AG04449 (cell line): ENCODE results near the gene UNC5C.

ENCODE experiments used
- CTCF ChIA-PET: fragments of 350-600 bp; formaldehyde crosslinking; extraction: SDS; loops from one replicate; lab custom pipeline; 2021; ENCODE audit warnings: antibody characterized with exemption; lab: Yijun Ruan, JAX
- POLR2A ChIA-PET: fragments of 400-600, 350-600 bp; formaldehyde crosslinking; extraction: SDS; loops from one replicate; lab custom pipeline; 2020; ENCODE audit warnings: antibody characterized with exemption, inconsistent platforms; lab: Yijun Ruan, JAX
- DNase-seq: peaks from one replicate; pipeline ENCODE4 v3.0.0-alpha.2; 2010; ENCODE audit warnings: low read depth, low spot score
- H3K4me3 ChIP-seq: 2 replicates; pipeline ENCODE4 v1.5.1; 2011; ENCODE audit warnings: low read depth, mild to moderate bottlenecking, control low read depth, low read length
- CTCF ChIP-seq: IDR thresholded peaks from one replicate; pipeline ENCODE4 v1.5.1; 2011; ENCODE audit warnings: mild to moderate bottlenecking, moderate library complexity, low read length, control low read depth, inconsistent platforms; ENCODE audit not compliant: insufficient read depth; ENCODE audit errors: missing control alignments

The UNC5C gene

GRCh38 chr4:95124906-95125504 lies 423.8 kb downstream of the UNC5C start:
- ChIA-PET CTCF (interaction anchor here (0.6 to 3.6 kb wide), 29 partner anchors 8 to 792 kb away, joined by 3 to 64 read pairs (median 4); no protein-coding TSS in a partner anchor), POLR2A (interaction anchor here (0.7 kb wide), 1 partner anchor 490 kb away, joined by 3 read pairs; no protein-coding TSS in a partner anchor)
- no peak for DNase-seq
- peak; percentile 57 for TF ChIP-seq CTCF
- no peak overlapping the region for H3K4me3 ChIP-seq

- no peak for DNase-seq
- ChIA-PET POLR2A (no interaction called here), CTCF (no interaction called here)
- no peak for TF ChIP-seq CTCF
- H3K4me3 ChIP-seq = no peak overlapping the region
Measured at GRCh38 chr4:95122001-95122400, 426.8 kb downstream of the UNC5C start.

DNA sequence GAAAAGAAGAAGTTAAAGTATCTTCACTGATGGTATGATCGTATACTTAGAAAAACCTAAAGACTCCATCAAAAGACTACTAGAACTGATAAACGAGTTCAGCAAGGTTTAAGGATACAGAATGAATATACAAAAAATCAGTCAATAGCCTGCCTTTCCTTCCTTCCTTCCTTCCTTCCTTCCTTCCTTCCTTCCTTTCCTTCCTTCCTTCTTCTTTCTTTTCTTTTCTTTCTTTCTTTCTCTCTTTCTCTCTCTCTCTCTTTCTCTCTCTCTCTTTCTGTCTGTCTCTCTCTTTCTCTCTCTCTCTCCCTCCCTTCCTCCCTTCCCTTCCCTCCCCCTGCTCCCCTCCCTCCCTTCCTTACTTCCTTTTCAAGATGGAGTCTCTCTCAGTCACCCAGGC lies 428.3 kb downstream of the UNC5C start:
- ChIA-PET CTCF (interaction anchor here (1.2 kb wide), 1 partner anchor 816 kb away, joined by 3 read pairs; no protein-coding TSS in a partner anchor), POLR2A (no interaction called here)
- H3K4me3 ChIP-seq = no peak overlapping the region
- TF ChIP-seq CTCF = no peak
- DNase-seq = no peak

DNA sequence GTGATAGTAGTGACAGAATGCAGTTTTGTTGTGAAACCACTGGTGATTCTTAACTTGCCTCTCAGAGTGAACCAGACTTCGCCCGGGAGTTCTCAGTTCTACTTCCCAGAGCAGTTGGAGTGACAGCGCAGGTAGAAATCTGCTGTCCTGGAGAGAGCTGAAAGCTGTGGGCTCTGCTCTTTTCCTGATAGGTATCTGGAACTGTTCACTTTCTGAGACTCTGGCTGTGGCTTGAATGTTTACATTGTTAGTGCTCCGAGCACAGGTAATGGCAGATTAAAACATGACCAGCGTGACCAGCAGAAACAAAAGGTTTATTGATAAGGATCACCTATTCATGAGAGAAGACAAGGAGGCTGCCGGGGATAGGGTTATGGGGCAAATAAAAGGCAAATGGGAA lies 430.3 kb downstream of the UNC5C start:
- no peak for DNase-seq
- CTCF ChIA-PET = interaction anchor here (1.4 kb wide), 1 partner anchor 11 kb away, joined by 3 read pairs; no protein-coding TSS in a partner anchor
- POLR2A ChIA-PET = no interaction called here
- H3K4me3 ChIP-seq = no peak overlapping the region
- TF ChIP-seq CTCF = no peak

GRCh38 chr4:95114521-95114920 lies 434.3 kb downstream of the UNC5C start:
- TF ChIP-seq CTCF = no peak
- CTCF ChIA-PET = interaction anchor here (1.7 kb wide), 1 partner anchor 20 kb away, joined by 6 read pairs; no protein-coding TSS in a partner anchor
- H3K4me3 ChIP-seq = no peak overlapping the region
- POLR2A ChIA-PET = no interaction called here
- no peak for DNase-seq
